Measurements from ENCODE around the gene AGBL1.
"Not testable (repeated sequence)": the region's sequence is repeated elsewhere in the genome, so short reads cannot be mapped to it uniquely, and the experiment has no call there.

The AGBL1 gene

GRCh38 chr15:86087808-86088207 is 8.1 kb downstream of the AGBL1 start:
- H3K27ac ChIP-seq (ENCODE audit: low read depth, low read length): no peak overlapping the region
- H3K4me3 ChIP-seq (ENCODE audit: low read length): no peak overlapping the region
- H3K9me3 ChIP-seq (ENCODE audit: insufficient read depth, low read depth, low read length): no peaks in the 10 kb centered on the region
- no peaks in the 10 kb centered on the region for H3K27me3 ChIP-seq (ENCODE audit: insufficient read depth, low read length)
- no peaks in the 10 kb centered on the region for H3K36me3 ChIP-seq (ENCODE audit: insufficient read depth, low read length)
- no peak overlapping the region for H3K9ac ChIP-seq (ENCODE audit: low read depth, low read length)
- peaks cover 17% of the 10 kb centered on the region for H3K4me1 ChIP-seq (ENCODE audit: insufficient read depth, low read length)

DNA sequence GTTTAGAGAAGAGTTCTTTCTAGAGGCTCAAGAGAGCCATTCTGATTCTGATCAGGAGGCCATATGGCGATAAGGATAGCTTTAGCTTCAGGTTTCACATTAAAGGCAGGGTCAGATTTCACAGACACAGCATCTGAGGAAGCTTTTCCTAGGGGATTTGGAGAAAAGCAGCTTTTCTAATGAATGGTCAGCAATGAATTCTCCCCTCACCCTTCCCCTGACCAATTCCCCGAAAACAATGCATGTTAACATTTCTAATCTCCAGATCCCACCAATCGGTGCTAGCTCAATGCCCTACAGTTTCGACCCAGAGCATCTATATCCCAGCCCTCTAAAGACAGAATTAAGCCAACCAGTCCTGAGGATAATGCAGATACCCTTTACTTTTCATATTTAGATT is 9.8 kb downstream of the AGBL1 start:
- 30% methylated on average over 4 of the region's 4 CpGs for WGBS
- H3K9ac ChIP-seq (ENCODE audit: low read depth, low read length): no peak overlapping the region
- no peaks in the 10 kb centered on the region for H3K36me3 ChIP-seq (ENCODE audit: insufficient read depth, low read length)
- H3K4me3 ChIP-seq (ENCODE audit: low read length): no peak overlapping the region
- peaks cover 17% of the 10 kb centered on the region for H3K4me1 ChIP-seq (ENCODE audit: insufficient read depth, low read length)
- H3K9me3 ChIP-seq (ENCODE audit: insufficient read depth, low read depth, low read length): no peaks in the 10 kb centered on the region
- H3K27ac ChIP-seq (ENCODE audit: low read depth, low read length): no peak overlapping the region
- no peaks in the 10 kb centered on the region for H3K27me3 ChIP-seq (ENCODE audit: insufficient read depth, low read length)

DNA sequence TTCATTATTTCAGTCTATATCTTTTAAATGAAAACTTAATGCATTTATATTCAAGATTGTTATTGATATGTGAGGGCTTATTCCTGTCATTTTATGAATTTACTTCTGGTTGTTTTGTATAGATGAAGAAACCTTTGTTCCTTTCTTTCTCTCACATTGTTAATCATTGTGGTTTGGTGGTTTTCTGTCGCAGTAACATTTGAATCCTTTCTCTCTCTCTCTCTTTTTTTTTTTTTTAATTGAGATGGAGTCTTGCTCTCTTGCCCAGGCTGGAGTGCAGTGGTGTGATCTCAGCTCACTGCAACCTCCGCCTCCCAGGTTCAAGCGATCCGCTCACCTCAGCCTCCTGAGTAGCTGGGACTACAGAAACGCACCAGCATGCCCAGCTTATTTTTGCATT is 22.1 kb downstream of the AGBL1 start:
- no peak overlapping the region for H3K27ac ChIP-seq (ENCODE audit: low read depth, low read length)
- no peak overlapping the region for H3K4me3 ChIP-seq (ENCODE audit: low read length)
- no peaks in the 10 kb centered on the region for H3K36me3 ChIP-seq (ENCODE audit: insufficient read depth, low read length)
- no peaks in the 10 kb centered on the region for H3K27me3 ChIP-seq (ENCODE audit: insufficient read depth, low read length)
- WGBS: 98% methylated on average over 4 of the region's 5 CpGs
- H3K9ac ChIP-seq (ENCODE audit: low read depth, low read length): no peak overlapping the region
- H3K4me1 ChIP-seq (ENCODE audit: insufficient read depth, low read length): no peaks in the 10 kb centered on the region
- no peaks in the 10 kb centered on the region for H3K9me3 ChIP-seq (ENCODE audit: insufficient read depth, low read depth, low read length)

GRCh38 chr15:86103825-86104224 is 24.2 kb downstream of the AGBL1 start:
- WGBS: 94% methylated on average over 2 of the region's 2 CpGs
- Histone ChIP-seq H3K36me3 (ENCODE audit: insufficient read depth, low read length) (no peaks in the 10 kb centered on the region), H3K4me1 (ENCODE audit: insufficient read depth, low read length) (no peaks in the 10 kb centered on the region), H3K9me3 (ENCODE audit: insufficient read depth, low read depth, low read length) (no peaks in the 10 kb centered on the region), H3K9ac (ENCODE audit: low read depth, low read length) (no peak overlapping the region), H3K27me3 (ENCODE audit: insufficient read depth, low read length) (no peaks in the 10 kb centered on the region), H3K27ac (ENCODE audit: low read depth, low read length) (no peak overlapping the region), H3K4me3 (ENCODE audit: low read length) (no peak overlapping the region)

- no peaks in the 10 kb centered on the region for H3K9me3 ChIP-seq (ENCODE audit: insufficient read depth, low read depth, low read length)
- H3K4me3 ChIP-seq (ENCODE audit: low read length): no peak overlapping the region
- no peaks in the 10 kb centered on the region for H3K27me3 ChIP-seq (ENCODE audit: insufficient read depth, low read length)
Observed at GRCh38 chr15:86106306-86106705, 26.6 kb downstream of the AGBL1 start.

DNA sequence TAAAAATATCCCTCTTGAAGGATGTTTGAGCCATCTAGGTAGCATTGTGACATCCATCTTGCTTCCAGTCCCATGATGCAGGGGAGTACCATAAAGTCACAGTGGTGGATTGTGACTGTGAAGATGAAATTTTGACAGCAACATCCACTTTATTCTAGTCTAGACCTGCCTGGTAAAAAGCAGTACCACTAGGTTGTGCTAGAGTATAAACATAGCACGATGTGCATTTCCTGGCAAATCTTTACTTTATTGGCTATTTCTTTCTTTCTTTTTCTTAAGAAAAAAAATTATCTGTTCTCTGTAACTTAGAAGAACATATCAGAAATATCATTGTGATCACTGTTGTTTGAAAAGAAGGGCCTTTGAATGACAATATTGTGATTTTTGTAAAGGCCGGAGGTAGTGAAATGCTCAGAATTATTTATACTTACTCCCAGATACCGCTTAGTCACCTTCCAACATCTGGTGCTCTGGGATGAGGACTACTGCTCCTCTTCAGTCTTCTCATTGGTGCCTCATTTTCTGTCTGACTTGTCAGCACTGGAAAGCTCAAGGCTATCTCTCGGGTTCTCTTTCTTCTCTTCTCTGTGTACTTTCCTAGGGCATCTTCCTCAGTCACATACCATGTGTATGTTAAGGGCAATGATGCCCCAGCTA is 35.6 kb downstream of the AGBL1 start:
- H3K9ac ChIP-seq (ENCODE audit: low read depth, low read length): no peak overlapping the region
- H3K36me3 ChIP-seq (ENCODE audit: insufficient read depth, low read length): no peaks in the 10 kb centered on the region
- no peak overlapping the region for H3K27ac ChIP-seq (ENCODE audit: low read depth, low read length)
- no peaks in the 10 kb centered on the region for H3K27me3 ChIP-seq (ENCODE audit: insufficient read depth, low read length)
- 77% methylated on average over 4 of the region's 4 CpGs for WGBS
- H3K4me1 ChIP-seq (ENCODE audit: insufficient read depth, low read length): no peaks in the 10 kb centered on the region
- no peaks in the 10 kb centered on the region for H3K9me3 ChIP-seq (ENCODE audit: insufficient read depth, low read depth, low read length)
- no peak overlapping the region for H3K4me3 ChIP-seq (ENCODE audit: low read length)

More at GRCh38 chr15:86106306-86106705, 26.6 kb downstream of the AGBL1 start:
- Histone ChIP-seq H3K4me1 (ENCODE audit: insufficient read depth, low read length) (no peaks in the 10 kb centered on the region), H3K36me3 (ENCODE audit: insufficient read depth, low read length) (no peaks in the 10 kb centered on the region), H3K9ac (ENCODE audit: low read depth, low read length) (no peak overlapping the region), H3K27ac (ENCODE audit: low read depth, low read length) (no peak overlapping the region)
- WGBS: 90% methylated on average over 4 of the region's 4 CpGs

GRCh38 chr15:86121568-86122225 is 42.0 kb downstream of the AGBL1 start:
- WGBS: 67% methylated on average over 7 of the region's 7 CpGs

DNA sequence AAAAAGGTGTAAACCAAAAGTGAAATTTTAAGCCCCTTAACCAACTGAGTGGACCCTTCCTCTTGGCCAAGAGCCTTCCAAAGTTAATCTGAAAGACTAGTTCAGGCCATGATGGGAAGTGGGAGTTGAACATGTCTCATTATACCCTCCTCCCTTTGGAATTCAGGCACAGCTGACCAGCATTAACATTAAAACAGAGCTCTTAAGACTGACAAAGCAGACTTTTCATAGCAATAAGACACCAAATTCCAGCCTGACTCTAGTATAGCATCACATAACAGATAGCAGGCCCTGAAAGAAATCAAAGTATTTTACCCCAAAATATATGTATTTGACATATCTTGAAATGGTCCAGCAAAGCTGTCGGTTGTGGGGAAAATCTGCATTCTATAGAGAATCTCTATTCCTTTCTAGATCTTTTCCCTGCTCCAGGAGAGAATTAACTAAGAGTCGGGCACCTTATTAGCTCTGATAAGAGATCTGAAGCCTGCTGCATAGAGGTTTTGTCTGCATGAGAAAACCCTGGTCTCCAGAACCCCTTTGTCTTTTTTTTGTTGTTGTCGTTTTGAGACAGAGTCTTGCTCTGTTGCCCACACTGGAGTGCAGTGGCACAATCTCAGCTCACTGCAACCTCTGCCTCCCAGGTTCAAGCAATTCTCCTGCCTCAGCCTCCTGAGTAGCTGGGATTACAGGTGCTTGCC is 43.2 kb downstream of the AGBL1 start:
- H3K27ac ChIP-seq (ENCODE audit: low read depth, low read length): peak overlapping the region; percentile 85

More at GRCh38 chr15:86121568-86122225, 42.0 kb downstream of the AGBL1 start:
- peaks cover 18% of the 10 kb centered on the region for H3K4me1 ChIP-seq (ENCODE audit: insufficient read depth, low read length)
- H3K9me3 ChIP-seq (ENCODE audit: insufficient read depth, low read depth, low read length): no peaks in the 10 kb centered on the region
- no peak overlapping the region for H3K9ac ChIP-seq (ENCODE audit: low read depth, low read length)
- no peaks in the 10 kb centered on the region for H3K27me3 ChIP-seq (ENCODE audit: insufficient read depth, low read length)
- no peak overlapping the region for H3K4me3 ChIP-seq (ENCODE audit: low read length)
- peak overlapping the region; percentile 67; the same call in 1 of the 2 replicates for H3K27ac ChIP-seq (ENCODE audit: low read depth, low read length)
- no peaks in the 10 kb centered on the region for H3K36me3 ChIP-seq (ENCODE audit: insufficient read depth, low read length)

DNA sequence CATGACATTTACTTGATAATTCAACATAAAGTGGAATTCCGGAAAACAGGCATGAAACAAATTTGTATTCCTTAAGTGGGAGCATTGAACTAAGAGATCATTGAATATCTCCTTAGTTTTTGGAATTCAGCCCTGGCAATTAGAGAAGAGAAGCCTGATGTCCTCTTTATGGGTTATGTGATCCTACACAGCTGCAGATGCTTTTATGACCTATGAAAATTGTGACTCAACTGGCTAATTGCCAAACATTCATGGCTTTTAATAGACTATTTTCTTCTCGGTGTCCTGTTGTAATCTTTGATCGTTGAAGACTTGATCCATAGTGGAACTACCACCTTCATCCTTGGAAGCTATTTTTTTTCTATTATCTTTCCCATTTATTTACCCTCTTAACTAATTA is 46.1 kb downstream of the AGBL1 start:
- H3K9me3 ChIP-seq (ENCODE audit: insufficient read depth, low read depth, low read length): no peaks in the 10 kb centered on the region
- no peaks in the 10 kb centered on the region for H3K36me3 ChIP-seq (ENCODE audit: insufficient read depth, low read length)
- H3K4me3 ChIP-seq (ENCODE audit: low read length): no peak overlapping the region
- H3K27ac ChIP-seq (ENCODE audit: low read depth, low read length): no peak overlapping the region
- 93% methylated on average over 3 of the region's 3 CpGs for WGBS
- peaks cover 18% of the 10 kb centered on the region for H3K4me1 ChIP-seq (ENCODE audit: insufficient read depth, low read length)
- no peak overlapping the region for H3K9ac ChIP-seq (ENCODE audit: low read depth, low read length)
- H3K27me3 ChIP-seq (ENCODE audit: insufficient read depth, low read length): no peaks in the 10 kb centered on the region

More for the DNA sequence above, 43.2 kb downstream of the AGBL1 start:
- H3K9me3 ChIP-seq (ENCODE audit: insufficient read depth, low read depth, low read length); H3K27me3 ChIP-seq (ENCODE audit: insufficient read depth, low read length); H3K9ac ChIP-seq (ENCODE audit: low read depth, low read length); H3K4me3 ChIP-seq (ENCODE audit: low read length); H3K36me3 ChIP-seq (ENCODE audit: insufficient read depth, low read length): not testable (repeated sequence)
- WGBS: 68% methylated on average over 3 of the region's 3 CpGs
- H3K4me1 ChIP-seq (ENCODE audit: insufficient read depth, low read length): peaks cover 18% of the 10 kb centered on the region

- H3K9me3 ChIP-seq (ENCODE audit: insufficient read depth, low read depth, low read length): no peaks in the 10 kb centered on the region
- no peaks in the 10 kb centered on the region for H3K36me3 ChIP-seq (ENCODE audit: insufficient read depth, low read length)
- H3K9ac ChIP-seq (ENCODE audit: low read depth, low read length): no peak overlapping the region
- peaks cover 4% of the 10 kb centered on the region; the same call in 1 of the 2 replicates for H3K4me1 ChIP-seq (ENCODE audit: insufficient read depth, low read length)
- H3K4me3 ChIP-seq (ENCODE audit: low read length): no peak overlapping the region
- H3K27ac ChIP-seq (ENCODE audit: low read depth, low read length): no peak overlapping the region
- no peaks in the 10 kb centered on the region for H3K27me3 ChIP-seq (ENCODE audit: insufficient read depth, low read length)
- 95% methylated on average over 3 of the region's 3 CpGs for WGBS
Observed at GRCh38 chr15:86127547-86127946, 47.9 kb downstream of the AGBL1 start.

DNA sequence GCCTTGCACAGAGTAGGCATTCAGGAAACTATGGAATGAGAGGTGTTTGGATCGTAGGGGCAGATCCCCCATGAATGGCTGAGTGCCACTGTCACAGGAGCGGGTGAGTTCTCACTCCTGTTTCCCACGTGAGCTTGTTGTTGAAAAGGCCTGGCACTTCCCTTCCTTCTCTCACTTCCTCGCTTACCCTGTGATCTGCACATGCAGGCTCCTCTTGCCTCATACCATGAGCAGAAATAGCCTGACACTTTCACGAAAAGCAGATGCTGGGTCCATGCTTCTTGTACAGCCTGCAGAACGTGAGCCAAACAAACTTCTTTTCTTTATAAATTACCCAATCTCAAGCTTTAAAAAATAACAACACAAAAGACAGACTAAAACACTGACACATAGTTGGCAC is 55.4 kb downstream of the AGBL1 start:
- 88% methylated on average over 6 of the region's 6 CpGs for WGBS
- no peaks in the 10 kb centered on the region for H3K36me3 ChIP-seq (ENCODE audit: insufficient read depth, low read length)

More for the DNA sequence above, 55.4 kb downstream of the AGBL1 start:
- Histone ChIP-seq H3K9ac (ENCODE audit: low read depth, low read length) (no peak overlapping the region), H3K27me3 (ENCODE audit: insufficient read depth, low read length) (no peaks in the 10 kb centered on the region), H3K9me3 (ENCODE audit: insufficient read depth, low read depth, low read length) (no peaks in the 10 kb centered on the region), H3K27ac (ENCODE audit: low read depth, low read length) (no peak overlapping the region), H3K4me1 (ENCODE audit: insufficient read depth, low read length) (no peaks in the 10 kb centered on the region), H3K4me3 (ENCODE audit: low read length) (no peak overlapping the region)
